ENCODE data around the gene PLA2G2C.

DNA sequence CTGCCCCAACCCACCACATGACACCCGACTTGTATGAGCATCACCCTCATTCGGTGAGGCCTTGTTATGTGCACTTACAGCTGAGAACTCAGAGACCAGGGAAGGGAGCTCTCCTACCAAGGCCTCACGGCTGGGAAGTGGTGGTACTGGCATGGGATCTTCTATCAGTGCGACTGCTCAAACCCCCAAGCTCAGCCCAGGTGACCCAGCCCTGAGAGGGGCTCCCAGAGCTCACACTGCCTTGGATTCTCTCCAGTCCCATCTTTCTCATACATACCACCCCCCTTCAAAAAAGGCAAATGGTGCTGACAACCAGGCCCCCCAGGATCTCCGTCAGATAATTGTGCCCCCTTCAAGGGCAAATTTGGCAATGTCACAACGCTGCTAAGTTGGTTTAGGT, 48.0 kb downstream of the PLA2G2C start:
- TF ChIP-seq, protein P1, sequence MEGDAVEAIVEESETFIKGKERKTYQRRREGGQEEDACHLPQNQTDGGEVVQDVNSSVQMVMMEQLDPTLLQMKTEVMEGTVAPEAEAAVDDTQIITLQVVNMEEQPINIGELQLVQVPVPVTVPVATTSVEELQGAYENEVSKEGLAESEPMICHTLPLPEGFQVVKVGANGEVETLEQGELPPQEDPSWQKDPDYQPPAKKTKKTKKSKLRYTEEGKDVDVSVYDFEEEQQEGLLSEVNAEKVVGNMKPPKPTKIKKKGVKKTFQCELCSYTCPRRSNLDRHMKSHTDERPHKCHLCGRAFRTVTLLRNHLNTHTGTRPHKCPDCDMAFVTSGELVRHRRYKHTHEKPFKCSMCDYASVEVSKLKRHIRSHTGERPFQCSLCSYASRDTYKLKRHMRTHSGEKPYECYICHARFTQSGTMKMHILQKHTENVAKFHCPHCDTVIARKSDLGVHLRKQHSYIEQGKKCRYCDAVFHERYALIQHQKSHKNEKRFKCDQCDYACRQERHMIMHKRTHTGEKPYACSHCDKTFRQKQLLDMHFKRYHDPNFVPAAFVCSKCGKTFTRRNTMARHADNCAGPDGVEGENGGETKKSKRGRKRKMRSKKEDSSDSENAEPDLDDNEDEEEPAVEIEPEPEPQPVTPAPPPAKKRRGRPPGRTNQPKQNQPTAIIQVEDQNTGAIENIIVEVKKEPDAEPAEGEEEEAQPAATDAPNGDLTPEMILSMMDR (conservative IDR thresholded peaks at IDR 0.05 in 1 of 2, IDR thresholded peaks at IDR 0.05 in 1 of 2; ENCODE audit: extremely low read depth in 1 of 2, insufficient read depth in 1 of 2, low read depth in 1 of 2, low read length in 2 of 2): no peak
- no peak for TF ChIP-seq EZH2 (IDR thresholded peaks at IDR 0.05; ENCODE audit: borderline replicate concordance, low read length)
